GM04503 (cell line): ENCODE measurements around the gene CFB.
"Not testable (repeated sequence)": the region's sequence is repeated elsewhere in the genome, so short reads cannot be mapped to it uniquely, and the experiment has no call there.

Experiments
- DNase-seq: peaks from one replicate; pipeline ENCODE4 v3.0.0-alpha.2; 2012; ENCODE audit warnings: low read depth

Gene CFB

DNA sequence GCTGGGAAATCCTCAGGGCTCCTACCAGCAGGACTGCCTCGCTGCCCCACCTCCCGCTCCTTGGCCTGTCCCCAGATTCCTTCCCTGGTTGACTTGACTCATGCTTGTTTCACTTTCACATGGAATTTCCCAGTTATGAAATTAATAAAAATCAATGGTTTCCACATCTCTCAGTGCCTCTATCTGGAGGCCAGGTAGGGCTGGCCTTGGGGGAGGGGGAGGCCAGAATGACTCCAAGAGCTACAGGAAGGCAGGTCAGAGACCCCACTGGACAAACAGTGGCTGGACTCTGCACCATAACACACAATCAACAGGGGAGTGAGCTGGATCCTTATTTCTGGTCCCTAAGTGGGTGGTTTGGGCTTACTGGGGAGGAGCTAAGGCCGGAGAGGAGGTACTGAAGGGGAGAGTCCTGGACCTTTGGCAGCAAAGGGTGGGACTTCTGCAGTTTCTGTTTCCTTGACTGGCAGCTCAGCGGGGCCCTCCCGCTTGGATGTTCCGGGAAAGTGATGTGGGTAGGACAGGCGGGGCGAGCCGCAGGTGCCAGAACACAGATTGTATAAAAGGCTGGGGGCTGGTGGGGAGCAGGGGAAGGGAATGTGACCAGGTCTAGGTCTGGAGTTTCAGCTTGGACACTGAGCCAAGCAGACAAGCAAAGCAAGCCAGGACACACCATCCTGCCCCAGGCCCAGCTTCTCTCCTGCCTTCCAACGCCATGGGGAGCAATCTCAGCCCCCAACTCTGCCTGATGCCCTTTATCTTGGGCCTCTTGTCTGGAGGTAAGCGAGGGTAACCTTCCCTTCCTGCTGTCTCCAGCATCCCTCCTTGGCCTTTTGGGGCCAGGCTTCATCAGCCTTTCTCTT, at the start of gene CFB:
Gene CFB, plus strand, starts transcription at position 589 of the 863 bp plus-strand sequence. Its CDS starts 127 bp downstream, at position 716.
- peak; percentile 65 for DNase-seq

DNA sequence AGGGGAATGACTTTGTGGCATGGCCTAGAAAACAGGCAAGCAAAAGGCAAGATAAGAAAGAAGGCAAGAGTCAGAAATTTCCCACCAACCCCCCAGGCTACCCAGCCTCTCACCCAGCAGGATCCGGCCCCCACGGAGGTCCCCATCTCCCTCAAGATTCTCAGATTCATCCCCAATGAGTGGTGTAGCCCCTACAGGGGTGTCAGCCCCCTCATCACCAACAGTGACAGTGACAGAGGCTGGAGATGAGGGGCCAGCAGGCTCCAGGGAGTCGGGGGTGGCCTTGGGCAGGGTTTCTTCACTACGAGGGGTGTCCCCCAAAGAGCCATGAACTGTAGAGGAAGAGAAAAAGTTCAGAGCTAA, 49.4 kb upstream of the CFB start:
- no peak for DNase-seq

DNA sequence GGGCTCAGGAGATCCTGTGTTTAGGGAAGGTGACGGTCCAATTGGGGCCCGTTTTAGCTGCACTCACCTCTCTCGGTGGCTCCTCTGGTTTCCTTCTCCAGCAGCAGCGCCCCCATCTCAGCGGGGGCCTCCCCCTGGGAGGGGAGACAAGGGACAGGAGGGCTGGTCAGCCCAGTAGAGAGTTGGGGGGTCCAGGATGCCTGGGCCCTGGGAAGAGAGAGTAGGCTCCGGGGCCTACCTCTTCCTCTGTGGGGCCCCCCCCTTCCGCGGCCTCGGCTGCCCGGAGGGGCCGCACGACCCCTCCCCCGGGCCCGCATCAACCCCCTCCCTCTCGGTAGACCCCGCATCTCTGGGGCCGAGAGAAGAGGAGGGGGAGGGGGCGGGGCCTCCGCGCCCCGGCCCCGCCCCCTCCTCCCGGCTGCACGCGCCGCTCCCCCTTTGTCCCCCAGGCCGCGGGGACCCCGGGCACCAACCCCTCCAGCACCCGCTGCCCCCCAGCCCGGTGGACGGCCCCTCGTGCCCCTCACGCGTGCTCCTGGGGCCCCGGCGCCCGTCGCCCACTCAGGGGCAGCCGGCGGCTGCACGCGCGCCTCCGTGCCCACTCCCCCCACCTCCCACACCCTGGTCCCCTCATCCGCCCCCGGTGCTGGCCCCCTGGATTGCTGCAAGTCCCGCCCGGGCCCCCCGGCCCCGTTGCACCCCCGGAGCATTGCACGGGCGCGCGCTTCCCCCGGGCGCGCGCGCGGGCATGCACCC, 48.9 kb upstream of the CFB start:
- DNase-seq = no peak

DNA sequence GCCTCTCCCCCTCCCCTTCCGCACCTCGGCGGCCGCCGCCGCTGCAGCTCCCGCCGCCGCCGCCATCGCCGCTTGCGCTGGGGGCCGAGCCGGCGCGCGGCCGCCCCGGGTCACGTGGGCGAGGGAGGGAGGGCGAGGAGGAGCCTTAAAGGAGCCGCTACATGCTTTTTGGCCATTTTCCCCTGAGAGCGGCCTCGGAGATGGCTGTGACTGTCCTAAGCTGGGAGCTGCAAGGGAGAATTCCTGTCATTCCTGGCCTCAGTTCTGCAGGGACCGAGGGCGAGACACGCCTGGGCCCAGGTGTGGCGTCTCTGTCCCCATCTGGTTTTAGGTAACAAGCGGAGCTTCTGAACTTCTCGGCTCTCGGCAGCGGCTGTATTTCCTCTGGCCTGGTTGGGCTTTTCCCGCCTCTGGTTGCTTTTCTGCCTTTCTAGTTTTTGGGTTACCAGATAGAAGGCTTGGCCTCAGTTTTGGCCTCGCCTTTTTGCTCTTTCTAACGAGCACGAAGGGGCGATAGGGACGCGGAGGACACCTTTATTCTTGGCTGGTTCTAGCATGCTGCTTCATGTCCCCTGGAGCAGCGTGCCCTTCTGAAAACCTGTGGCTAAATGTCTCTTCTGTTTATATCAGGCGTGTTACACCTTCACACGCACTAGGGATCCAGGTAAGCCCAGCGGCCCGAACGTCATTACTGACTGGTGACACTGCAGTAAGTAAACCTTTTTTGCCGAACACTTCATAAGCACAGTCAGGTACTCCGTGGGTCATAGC, 48.1 kb upstream of the CFB start, which contains the start of gene EHMT2:
Gene EHMT2, minus strand, starts transcription at position 87 of the 771 bp plus-strand sequence. Its CDS starts 21 bp downstream, at position 66.
- DNase-seq = peak; percentile 31

DNA sequence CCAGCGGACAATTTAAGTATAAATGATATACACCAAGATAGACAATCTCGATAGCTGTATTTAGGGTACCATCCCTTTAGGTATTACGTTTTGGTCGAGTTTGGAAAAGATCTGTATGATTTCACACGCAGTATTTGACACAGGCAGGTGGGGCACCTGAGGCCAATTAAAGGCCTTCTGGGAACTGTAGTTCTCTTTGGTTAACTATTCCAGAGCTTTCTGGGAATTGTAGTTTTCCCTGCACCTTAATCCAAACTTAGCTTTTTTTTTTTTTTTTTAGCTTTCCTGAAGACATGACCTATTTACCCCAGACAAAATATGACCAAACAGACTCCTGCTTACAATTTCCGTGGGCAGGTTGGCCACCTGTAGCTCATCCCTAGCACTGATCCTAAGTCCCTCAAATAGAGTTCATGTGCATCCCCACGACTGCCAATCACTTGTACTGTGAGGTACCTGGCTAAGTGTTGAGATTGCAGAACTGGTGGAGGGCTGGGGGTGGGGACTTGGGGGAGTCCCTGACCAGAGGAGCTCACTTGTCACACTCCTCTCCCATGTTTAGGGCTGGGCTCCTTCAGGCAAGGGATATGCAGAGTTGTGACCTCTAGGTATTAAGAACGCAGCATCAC, 47.4 kb upstream of the CFB start:
- no peak for DNase-seq

DNA sequence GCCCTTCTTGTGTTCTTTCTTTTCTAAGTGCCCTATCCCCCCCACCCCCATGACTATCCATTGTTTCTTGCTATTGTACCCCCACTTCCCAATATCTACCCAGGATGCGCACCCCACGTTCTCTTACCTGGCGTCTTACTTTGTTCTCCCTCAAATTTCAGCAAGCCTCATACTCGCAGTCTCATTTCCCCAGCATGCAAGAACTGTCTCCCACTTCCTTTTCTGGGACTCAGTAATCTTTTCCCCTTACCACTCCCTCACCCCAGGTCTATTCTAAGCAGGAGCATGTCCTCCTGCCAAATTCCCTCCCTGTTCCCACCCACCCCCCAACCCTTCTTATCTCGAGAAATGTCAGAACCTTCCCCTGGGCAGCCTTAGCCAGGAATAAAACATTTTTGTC, 46.7 kb upstream of the CFB start:
- DNase-seq = no peak

DNA sequence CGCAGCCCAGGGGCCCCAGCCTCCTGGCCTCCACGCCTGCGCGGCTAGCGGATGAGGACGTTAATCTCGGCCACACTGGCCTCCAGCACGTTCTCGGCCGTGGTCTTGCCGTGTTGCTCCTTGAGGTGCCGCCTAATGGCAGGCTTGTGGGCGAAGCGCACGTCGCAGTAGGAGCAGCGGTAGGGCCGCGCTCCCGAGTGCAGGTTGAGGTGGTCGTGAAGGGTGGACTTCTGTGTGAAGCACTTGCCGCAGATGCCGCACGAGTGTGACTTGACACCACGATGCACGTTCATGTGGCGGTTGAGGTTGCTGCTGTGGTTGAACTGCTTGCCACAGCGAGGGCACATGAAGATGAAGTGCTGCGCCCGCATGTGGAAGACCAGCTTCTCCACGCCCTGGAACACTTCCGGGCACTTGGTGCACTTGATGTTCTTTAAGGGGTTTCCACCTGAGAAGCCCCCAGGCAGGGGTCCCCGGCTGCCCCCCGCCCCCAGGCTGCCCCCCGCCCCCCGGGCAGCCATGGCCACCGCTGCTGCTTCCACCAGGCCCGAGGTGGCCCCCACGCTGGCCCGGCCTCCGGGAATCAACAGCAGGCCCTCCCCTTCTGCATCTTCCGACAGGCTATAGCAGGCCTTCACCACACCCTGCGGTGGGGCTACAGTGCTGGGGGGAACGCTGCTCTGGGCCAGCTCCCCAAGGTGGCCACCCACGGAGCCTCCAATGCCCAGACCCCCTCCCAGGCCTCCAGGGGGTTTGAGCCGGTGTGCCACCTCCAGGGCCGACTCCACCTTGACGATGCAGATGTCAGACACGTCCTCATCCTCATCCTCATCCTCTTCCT, 45.8 kb upstream of the CFB start:
- DNase-seq = no peak

DNA sequence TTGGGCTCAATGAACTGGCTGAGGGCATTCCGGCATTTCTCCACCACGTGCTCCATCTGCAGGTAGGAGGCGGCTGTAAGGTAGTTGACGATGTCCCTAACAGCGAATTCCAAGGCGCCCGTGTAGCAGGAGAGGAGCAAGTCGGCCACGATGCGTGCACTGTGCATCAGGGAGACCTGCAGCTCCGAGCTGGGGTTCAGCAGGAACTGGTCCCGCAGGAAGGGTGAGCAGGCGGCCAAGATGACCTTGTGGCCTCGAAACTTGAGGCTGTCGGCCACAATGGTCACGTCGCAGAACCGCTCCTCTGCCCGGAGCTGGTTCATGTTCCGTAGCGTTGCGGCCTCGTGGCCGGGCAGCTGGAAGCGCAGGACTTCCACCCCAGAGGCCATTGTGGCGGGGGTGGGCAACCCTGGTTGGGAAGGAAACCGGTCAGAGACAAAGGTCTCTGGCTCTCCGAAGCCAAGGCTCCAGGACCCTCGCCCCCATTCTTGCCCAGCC, 44.9 kb upstream of the CFB start:
- no peak for DNase-seq

DNA sequence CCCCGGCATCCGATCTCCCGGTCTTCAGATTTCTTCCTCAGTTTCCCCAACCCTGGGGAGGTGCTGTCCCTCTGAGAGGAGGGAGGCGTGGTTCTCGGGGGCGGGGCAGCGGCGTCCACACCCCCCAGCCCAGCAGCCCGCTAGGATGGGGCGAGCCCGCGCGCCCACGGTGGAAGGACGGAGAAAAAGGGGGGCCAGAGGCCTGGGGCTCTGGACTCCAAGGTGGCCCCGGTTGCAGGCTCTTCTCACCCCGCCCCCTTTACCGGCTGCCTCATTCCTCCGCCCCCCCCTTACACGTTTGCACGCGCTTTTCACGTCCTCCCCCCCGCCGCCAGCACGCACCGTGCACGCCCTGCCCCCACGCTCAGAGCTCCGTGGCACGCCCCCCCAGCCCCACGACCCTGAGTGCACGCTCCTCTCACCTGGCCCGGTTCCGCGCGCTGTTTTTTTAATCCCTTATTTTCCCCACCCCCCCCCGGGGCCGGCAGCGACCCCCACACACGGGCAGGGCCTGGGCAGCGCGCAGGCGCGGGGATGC, 44.4 kb upstream of the CFB start:
- DNase-seq = no peak

DNA sequence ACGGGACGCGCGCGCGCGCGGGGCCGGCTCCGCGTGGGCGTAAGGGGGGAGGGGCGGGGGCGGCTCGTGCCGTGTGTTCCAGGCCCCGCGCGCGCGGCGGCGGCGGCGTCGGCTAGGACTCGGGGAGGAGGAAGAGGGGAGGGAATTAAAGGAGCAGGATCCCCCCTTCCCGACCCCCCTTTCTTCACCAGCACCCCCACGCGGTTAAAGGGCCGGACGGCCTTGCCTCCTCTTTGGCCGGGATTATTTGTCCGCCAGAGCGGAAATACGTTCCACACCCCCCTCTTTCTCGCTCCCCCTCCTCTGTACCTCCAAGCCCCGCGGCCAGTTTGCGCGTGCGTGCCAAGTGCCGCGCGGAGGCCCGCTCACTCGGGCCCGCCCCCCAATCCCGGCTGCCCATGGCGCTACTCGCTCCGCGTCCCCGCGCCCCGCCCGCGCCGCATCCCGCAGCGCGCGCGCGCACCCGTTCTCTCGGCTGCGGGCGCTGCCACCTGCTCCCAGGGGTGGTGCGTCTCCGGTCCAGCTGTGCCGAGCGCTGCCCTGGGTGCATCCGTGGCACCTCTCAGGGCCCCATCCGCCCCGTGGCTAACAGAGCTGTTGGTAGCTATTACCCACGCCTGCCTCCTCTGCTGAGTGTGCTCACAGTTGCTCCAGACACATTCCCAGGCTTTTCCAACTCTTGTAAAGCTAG, 43.8 kb upstream of the CFB start, which contains the start of gene ZBTB12:
Gene ZBTB12, minus strand, starts transcription at position 134 of the 691 bp plus-strand sequence. CDS start 781 bp downstream, outside the sequence.
- DNase-seq = peak; percentile 57

DNA sequence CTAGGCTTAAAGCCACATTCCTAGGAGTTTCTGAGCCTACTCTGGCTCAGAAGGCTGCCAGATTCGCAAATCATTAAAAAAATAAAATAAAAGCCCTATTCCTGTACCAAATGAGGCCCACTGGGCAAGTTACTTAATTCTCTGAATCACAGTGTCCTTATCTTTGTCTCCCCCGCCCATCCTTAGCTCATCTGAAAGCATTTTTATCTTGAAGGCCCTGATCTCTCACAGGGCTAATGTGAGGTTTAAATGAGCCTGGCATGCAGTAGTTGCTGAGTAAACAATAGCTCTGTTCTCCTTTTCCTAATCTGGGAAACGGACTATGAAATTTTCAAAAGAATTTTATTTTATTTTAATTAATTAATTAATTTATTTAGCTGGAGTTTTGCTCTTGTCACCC, 41.9 kb upstream of the CFB start:
- no peak for DNase-seq

DNA sequence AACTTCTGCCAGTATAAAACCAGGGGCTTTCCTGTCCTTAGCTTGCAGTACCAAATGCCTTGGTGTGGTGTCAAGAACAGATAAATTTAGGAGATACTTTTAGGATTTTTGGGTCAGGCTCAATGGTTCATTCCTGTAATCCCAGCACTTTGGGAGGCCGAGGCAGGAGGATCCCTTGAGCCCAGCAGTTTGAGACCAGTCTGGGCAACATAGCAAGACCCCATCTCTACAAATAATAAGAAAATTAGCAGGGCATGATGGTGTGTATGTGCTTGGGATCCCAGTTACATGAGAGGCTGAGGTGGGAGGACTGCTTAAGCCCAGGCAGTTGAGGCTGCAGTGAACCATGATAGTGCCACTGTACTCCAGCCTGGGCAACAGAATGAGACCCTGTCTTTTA, 40.9 kb upstream of the CFB start:
- DNase-seq = no peak

DNA sequence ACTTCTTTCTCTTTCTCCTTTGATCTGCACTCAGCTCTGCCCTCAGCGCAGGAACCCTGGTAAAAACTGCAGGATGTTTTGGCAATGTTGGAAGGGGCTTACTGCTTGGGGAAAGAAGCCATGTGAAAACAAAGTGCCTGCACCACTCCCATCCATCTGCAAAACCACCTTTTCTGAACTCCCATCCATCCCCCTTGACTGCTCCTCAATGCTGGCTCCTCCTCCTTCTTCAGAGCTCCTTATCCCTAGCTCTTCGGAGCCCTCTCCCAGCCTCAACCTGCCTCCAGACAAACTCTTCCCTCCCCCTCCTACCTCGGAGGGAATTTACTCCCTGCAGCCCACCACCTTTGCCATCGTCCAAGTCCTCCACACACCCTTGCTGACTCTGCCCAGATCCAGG, 39.8 kb upstream of the CFB start:
- no peak for DNase-seq

DNA sequence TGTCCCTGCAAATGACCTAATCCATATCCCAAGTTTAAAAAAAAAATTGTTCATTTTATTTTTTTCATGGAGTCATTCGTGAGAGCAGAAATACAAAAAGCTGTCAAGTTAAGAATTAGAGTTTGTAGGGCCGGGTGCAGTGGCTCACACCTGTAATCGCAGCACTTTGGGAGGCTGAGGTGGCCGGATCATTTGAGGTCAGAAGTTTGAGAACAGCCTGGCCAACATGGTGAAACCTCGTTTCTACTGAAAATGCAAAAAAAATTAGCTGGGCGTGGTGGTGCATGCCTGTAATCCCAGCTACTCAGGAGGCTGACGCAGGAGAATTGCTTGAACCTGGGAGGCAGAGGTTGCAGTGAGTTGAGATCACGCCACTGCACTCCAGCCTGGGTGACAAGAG, 39.2 kb upstream of the CFB start:
- not testable (repeated sequence) for DNase-seq

DNA sequence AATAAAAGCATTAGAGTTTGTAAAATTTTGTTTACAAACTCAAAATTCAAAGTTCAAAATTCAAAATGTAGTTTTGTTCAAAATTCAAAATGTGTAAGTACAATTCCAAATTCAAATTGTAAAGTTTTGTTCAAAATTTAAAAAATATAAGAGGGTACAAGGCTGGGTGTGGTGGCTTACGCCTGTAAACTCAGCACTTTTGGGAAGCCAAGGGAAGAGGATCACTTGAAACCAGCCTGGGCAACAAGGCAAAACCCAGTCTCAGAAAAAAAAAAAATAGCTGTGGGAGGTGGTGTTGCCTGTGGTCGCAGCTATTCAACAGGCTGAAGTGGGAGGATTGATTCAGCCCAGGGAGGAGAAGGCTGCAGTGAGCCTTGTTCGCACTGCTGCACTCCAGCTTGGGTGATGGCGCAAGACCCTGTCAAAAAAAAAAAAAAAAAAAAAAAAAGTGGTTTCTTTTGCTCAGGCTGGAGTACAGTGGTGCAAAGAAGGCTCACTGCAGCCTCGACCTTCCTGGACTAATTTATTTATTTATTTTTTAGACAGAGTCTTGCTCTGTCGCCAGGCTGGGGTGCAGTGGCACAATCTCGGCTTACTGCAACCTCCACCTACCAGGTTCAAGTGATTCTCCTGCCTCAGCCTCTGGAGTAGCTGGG, 38.6 kb upstream of the CFB start:
- peak; percentile 22 for DNase-seq

DNA sequence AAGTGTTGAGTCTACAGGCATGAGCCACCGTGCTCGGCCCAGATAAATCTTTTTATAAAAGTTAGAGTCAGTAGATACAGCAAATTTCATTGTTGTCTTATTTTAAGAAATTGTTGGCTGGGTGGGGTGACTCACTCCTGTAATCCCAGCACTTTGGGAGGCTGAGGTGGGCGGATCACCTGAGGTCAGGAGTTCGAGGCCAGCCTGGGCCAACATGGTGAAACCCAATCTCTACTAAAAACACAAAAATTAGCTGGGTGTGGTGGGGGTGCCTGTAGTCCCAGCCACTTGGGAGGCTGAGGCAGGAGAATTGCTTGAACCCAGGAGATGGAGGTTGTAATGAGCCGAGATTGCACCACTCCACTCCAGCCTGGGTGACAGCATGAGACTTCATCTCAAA, 37.6 kb upstream of the CFB start:
- DNase-seq = not testable (repeated sequence)

DNA sequence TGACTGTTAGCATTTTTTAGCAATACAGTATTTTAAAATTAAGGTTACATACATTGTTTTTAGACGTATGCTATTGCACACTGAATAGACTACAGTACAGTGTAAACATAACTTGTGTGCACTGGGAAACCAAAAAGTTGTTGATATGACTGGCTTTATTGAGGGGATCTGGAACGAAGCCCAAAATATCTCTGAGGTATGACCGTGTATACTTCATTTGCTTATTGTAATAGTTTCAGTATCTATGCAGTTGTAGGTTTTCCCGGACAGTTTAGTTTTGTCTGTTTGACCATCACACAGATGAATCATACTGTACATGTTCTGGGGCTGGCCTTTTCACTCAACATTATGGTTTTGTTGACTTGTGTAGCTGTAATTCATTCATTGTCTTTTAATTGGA, 37.1 kb upstream of the CFB start:
- no peak for DNase-seq

DNA sequence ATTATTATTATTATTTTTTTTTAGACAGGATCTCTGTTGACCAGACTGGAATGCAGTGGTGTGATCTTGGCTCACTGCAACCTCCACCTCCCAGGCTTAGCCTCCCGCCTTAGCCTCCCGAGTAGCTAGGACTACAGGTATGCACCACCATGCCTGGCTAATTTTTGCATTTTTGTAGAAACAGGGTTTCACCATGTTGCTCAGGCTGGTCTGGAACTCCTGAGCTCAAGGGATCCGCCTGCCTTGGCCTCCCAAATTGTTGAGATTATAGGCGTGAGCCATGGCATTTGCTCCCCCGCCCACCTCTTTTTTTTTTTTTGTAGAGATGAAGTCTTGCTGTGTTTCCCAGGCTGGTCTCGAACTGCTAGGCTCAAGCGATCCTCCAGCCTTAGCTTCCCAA, 36.6 kb upstream of the CFB start:
- not testable (repeated sequence) for DNase-seq
